NCI-H510A treated with DMSO at 0.1 percent for 48 hours (cell line): ENCODE results near the gene EOMES.
A peak's percentile ranks its signal among the peaks of the same experiment; 100 is the strongest.

Source experiments
- DNase-seq: peaks from one replicate; lab custom pipeline; 2025; lab: John Stamatoyannopoulos, UW

EOMES gene

GRCh38 chr3:27720899-27721716 is 1.0 kb downstream of the EOMES start:
- peak; percentile 29 for DNase-seq

GRCh38 chr3:27719314-27720003 is 2.7 kb downstream of the EOMES start:
- no peak for DNase-seq

GRCh38 chr3:27718459-27718858 is 3.7 kb downstream of the EOMES start:
- DNase-seq: no peak

- DNase-seq: no peak
Measured at GRCh38 chr3:27717200-27717852, 4.8 kb downstream of the EOMES start.

GRCh38 chr3:27716309-27716708 is 5.8 kb downstream of the EOMES start:
- DNase-seq: no peak

- no peak for DNase-seq
Measured at GRCh38 chr3:27715863-27716262, 6.3 kb downstream of the EOMES start.

GRCh38 chr3:27715454-27715806 is 6.7 kb downstream of the EOMES start:
- DNase-seq: no peak

GRCh38 chr3:27714692-27715453 is 7.2 kb downstream of the EOMES start:
- DNase-seq: no peak

GRCh38 chr3:27714146-27714526 is 8.0 kb downstream of the EOMES start:
- peak; percentile 9 for DNase-seq

GRCh38 chr3:27713435-27714145 is 8.5 kb downstream of the EOMES start:
- no peak for DNase-seq

GRCh38 chr3:27713078-27713423 is 9.1 kb downstream of the EOMES start:
- no peak for DNase-seq

GRCh38 chr3:27712136-27713077 is 9.7 kb downstream of the EOMES start:
- DNase-seq: peak; percentile 35

- no peak for DNase-seq
Measured at GRCh38 chr3:27708250-27708649, 13.9 kb downstream of the EOMES start.

- DNase-seq: no peak
Measured at GRCh38 chr3:27699067-27699466, 23.1 kb downstream of the EOMES start.

- DNase-seq: no peak
Measured at GRCh38 chr3:27696906-27697305, 25.2 kb downstream of the EOMES start.

- DNase-seq: no peak
Measured at GRCh38 chr3:27695636-27696035, 26.5 kb downstream of the EOMES start.

GRCh38 chr3:27688053-27688452 is 34.1 kb downstream of the EOMES start:
- DNase-seq: no peak

- DNase-seq: no peak
Measured at GRCh38 chr3:27686642-27687041, 35.5 kb downstream of the EOMES start.

GRCh38 chr3:27685474-27685873 is 36.6 kb downstream of the EOMES start:
- no peak for DNase-seq

- DNase-seq: no peak
Measured at GRCh38 chr3:27684302-27684701, 37.8 kb downstream of the EOMES start.
